OCI-LY7 (cell line): Measurements from ENCODE around the gene LHPP. TPM values are rescaled to one million over a fixed set of nuclear protein-coding genes. Genes with fewer than 3 reads are reported as not detected.

Experiments used
- BruUV-seq: library from RNA; stranded (reverse); fragments of 400-500 nt; replicated peaks from 2 replicates; lab custom pipeline; 2021; lab: Mats Ljungman, UMichigan
- CTCF ChIA-PET: fragments of 300-600 bp; sonication (Branson Sonifier 250); formaldehyde crosslinking; loops from one replicate; lab custom pipeline; 2022; ENCODE audit warnings: antibody characterized with exemption; ENCODE audit not compliant: unreplicated experiment; lab: Charles Lee
- POLR2A ChIA-PET: fragments of 300-600 bp; sonication (Branson Sonifier 250); formaldehyde crosslinking; loops from one replicate; lab custom pipeline; 2022; ENCODE audit warnings: antibody characterized with exemption; lab: Charles Lee
- DNase-seq: peaks from one replicate; pipeline ENCODE4 v3.0.0-alpha.2; 2015; ENCODE audit warnings: low spot score
- H2AFZ ChIP-seq: fragments of 200-600 bp; sonication (generic), shearing (Covaris generic); 2 replicates; pipeline ENCODE4 v1.6.1; 2014; ENCODE audit warnings: mild to moderate bottlenecking, antibody characterized with exemption, low read length, moderate library complexity
- H3K27ac ChIP-seq: fragments of 200-600 bp; sonication (generic); 2 replicates; pipeline ENCODE4 v1.5.1; 2014; ENCODE audit warnings: mixed run types, low read depth, mild to moderate bottlenecking, moderate library complexity, low read length, inconsistent platforms; ENCODE audit not compliant: poor library complexity, severe bottlenecking
- H3K36me3 ChIP-seq: fragments of 200-600 bp; sonication (generic); 2 replicates; pipeline ENCODE4 v1.6.1; 2014; ENCODE audit warnings: mild to moderate bottlenecking, antibody characterized with exemption, low read length, moderate library complexity, mixed read lengths; ENCODE audit not compliant: insufficient read depth
- H3K4me1 ChIP-seq: fragments of 200-600 bp; sonication (generic); 2 replicates; pipeline ENCODE4 v1.5.1; 2014; ENCODE audit warnings: mild to moderate bottlenecking, low read length; ENCODE audit not compliant: insufficient read depth, poor library complexity, severe bottlenecking
- H3K4me2 ChIP-seq: fragments of 200-600 bp; sonication (generic); 2 replicates; pipeline ENCODE4 v1.6.1; 2014; ENCODE audit warnings: mild to moderate bottlenecking, low read length
- H3K4me3 ChIP-seq: fragments of 200-600 bp; sonication (generic); 2 replicates; pipeline ENCODE4 v1.5.1; 2014; ENCODE audit warnings: mild to moderate bottlenecking, low read depth, low read length; ENCODE audit not compliant: poor library complexity, severe bottlenecking
- H3K79me2 ChIP-seq: fragments of 200-600 bp; sonication (generic); 2 replicates; pipeline ENCODE4 v1.6.1; 2016; ENCODE audit warnings: low read depth, mild to moderate bottlenecking, low read length, moderate library complexity, mixed read lengths; ENCODE audit not compliant: insufficient read depth
- H3K9me2 ChIP-seq: fragments of 200-600 bp; sonication (generic); 2 replicates; pipeline ENCODE4 v1.6.1; 2016; ENCODE audit warnings: mild to moderate bottlenecking, low read length, mixed read lengths; ENCODE audit not compliant: insufficient read depth
- H3K9me3 ChIP-seq: fragments of 200-600 bp; sonication (generic); 2 replicates; pipeline ENCODE4 v1.6.1; 2014; ENCODE audit warnings: mild to moderate bottlenecking, mixed run types, low read length, mixed read lengths
- H4K20me1 ChIP-seq: fragments of 200-600 bp; sonication (generic); 2 replicates; pipeline ENCODE4 v1.6.1; 2014; ENCODE audit warnings: mild to moderate bottlenecking, antibody characterized with exemption, low read length, moderate library complexity, mixed read lengths; ENCODE audit not compliant: insufficient read depth
- EZH2phosphoT487 ChIP-seq: fragments of 200-600 bp; sonication (generic); IDR thresholded peaks from 2 replicates; pipeline ENCODE4 v1.6.1; 2018; ENCODE audit warnings: low read depth, borderline replicate concordance, mild to moderate bottlenecking, mixed run types, antibody characterized with exemption, low read length, moderate library complexity, mixed read lengths
- intact Hi-C: fragments of 100-400 bp; cut with micrococcal nuclease; formaldehyde crosslinking; loops from one replicate; pipeline ENCODE4 v1.10.0; 2022; ENCODE audit not compliant: unreplicated experiment
- total RNA-seq, 2 experiments: library from RNA; depleted of rRNA in 1 of 2; stranded (reverse); fragments of >200 nt in 1 of 2; shearing (Covaris generic) in 1 of 2; gene quantifications; 2 replicates each; pipeline ENCODE4 v1.2.3, GENCODE V29; 2014 to 2022
- TF ChIP-seq, protein P1 (sequence below): fragments of 200-600 bp; sonication (generic); conservative IDR thresholded peaks from 2 replicates; pipeline ENCODE4 v1.5.1; 2014; ENCODE audit warnings: mild to moderate bottlenecking, antibody characterized with exemption, low read length, moderate library complexity, mixed read lengths

The LHPP gene
- total RNA-seq, 2 experiments from 2014 or later: 30.3 to 65.2 TPM

DNA sequence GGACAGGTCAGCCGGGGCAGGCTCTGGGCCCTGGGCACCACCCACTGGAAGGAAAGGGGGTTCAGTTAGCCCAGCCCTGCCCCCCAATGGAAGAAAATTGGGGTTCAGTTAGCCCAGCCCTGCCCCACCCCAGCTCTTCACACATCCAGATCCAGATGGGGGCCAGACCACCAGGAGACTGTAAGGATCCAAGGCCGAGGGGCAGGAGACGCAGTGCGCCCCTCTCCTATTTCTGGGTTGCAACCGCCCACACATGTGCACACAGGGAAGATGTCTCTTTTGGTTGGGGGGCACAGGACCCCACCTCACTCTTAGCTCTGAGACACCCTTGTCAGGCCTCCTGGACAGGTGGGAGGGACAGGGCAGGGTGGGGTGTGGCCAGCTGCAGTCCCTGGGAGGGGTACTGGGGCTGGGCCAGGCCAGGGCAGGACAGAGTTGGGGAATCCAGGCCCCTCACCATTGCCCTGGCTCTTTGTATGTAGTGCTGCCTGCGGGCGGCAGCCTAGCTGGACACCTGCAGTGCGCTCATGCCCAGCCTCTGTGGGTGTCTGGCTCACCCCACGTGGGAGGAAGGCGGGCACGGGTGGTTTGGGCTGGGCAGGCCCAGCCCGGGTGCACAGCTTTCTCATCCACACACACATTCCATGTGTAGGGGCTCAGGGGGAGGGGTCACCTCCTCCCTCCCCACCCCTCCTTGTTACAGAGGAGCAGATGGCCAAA, 141.2 kb downstream of the LHPP start:
- intact Hi-C loops: no loop called here

DNA sequence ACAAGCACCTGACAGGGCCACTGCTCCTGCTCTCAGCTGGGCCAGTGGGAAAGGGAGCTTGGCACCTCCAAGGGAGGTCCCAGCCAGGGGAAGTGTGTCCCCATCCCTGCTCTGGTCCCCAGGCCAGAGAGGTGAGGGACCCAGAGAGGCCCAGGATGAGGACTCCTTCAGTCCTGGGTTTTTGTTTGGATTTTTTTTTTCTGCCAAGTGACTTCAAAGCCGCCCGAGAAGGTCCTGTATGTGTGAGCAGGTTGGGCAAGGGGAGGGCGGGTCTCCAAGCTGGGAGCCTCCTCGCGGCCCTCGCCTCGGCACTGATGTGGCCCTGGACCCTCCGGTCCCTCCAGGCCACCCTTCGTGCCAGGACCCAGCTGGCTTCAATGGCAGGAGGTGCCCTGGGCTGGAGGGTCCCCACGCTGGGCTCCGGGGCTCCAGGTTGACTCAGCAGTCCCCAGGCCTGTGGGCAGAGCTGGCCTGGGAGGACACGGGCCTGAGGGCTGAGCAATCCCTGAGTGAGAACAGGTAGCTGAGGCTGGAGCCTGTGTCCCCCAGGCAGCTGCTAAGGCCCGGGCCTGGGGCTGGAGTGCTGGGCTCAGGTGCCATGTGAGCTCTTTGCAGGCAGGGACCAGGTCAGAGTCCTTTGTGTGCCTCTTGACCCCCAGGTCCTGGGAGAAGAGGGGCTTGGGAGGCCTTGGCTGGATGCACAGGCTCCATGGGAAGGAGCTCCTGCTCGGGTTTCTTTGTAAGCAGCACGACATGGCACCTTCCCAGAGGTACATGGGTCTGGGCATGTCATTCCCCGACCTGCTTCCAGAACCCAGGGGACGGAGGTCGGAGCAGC, 142.0 kb downstream of the LHPP start:
- no TSS peak for BruUV-seq
- Histone ChIP-seq H3K4me2 (peak overlapping the region; percentile 62), H3K36me3 (no peaks in the 10 kb centered on the region), H3K27ac (peak overlapping the region; percentile 59), H2AFZ (no peak overlapping the region), H3K9me2 (no peaks in the 10 kb centered on the region), H3K9me3 (no peaks in the 10 kb centered on the region), H3K4me1 (peaks cover 80% of the 10 kb centered on the region), H4K20me1 (no peaks in the 10 kb centered on the region), H3K4me3 (no peak overlapping the region), H3K79me2 (no peaks in the 10 kb centered on the region)
- TF ChIP-seq, protein P1, sequence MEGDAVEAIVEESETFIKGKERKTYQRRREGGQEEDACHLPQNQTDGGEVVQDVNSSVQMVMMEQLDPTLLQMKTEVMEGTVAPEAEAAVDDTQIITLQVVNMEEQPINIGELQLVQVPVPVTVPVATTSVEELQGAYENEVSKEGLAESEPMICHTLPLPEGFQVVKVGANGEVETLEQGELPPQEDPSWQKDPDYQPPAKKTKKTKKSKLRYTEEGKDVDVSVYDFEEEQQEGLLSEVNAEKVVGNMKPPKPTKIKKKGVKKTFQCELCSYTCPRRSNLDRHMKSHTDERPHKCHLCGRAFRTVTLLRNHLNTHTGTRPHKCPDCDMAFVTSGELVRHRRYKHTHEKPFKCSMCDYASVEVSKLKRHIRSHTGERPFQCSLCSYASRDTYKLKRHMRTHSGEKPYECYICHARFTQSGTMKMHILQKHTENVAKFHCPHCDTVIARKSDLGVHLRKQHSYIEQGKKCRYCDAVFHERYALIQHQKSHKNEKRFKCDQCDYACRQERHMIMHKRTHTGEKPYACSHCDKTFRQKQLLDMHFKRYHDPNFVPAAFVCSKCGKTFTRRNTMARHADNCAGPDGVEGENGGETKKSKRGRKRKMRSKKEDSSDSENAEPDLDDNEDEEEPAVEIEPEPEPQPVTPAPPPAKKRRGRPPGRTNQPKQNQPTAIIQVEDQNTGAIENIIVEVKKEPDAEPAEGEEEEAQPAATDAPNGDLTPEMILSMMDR: no peak
- no peak for TF ChIP-seq EZH2phosphoT487
- POLR2A ChIA-PET: interaction anchor here (0.6 to 5.5 kb wide), 10 partner anchors 9 to 142 kb away, joined by 3 to 34 read pairs (median 3); no protein-coding TSS in a partner anchor
- intact Hi-C loops: no loop called here
- CTCF ChIA-PET: interaction anchor here (1.2 to 1.5 kb wide), 4 partner anchors 68 to 139 kb away, joined by 4 to 5 read pairs (median 4); no protein-coding TSS in a partner anchor
- no peak for DNase-seq

More for the DNA sequence above, 141.2 kb downstream of the LHPP start:
- H4K20me1 ChIP-seq: no peaks in the 10 kb centered on the region
- H3K9me2 ChIP-seq: no peaks in the 10 kb centered on the region
- no peak for DNase-seq
- H3K79me2 ChIP-seq: no peaks in the 10 kb centered on the region
- BruUV-seq: no TSS peak
- H3K27ac ChIP-seq: peak overlapping the region; percentile 79
- peaks cover 88% of the 10 kb centered on the region for H3K4me1 ChIP-seq
- ChIA-PET POLR2A (interaction anchor here (1.0 to 5.5 kb wide), 4 partner anchors 56 to 143 kb away, joined by 3 to 34 read pairs (median 8); no protein-coding TSS in a partner anchor), CTCF (interaction anchor here (1.2 kb wide), 1 partner anchor 67 kb away, joined by 4 read pairs; no protein-coding TSS in a partner anchor)
- TF ChIP-seq, protein P1: no peak
- TF ChIP-seq EZH2phosphoT487: no peak
- no peaks in the 10 kb centered on the region for H3K36me3 ChIP-seq
- no peaks in the 10 kb centered on the region for H3K9me3 ChIP-seq
- H3K4me2 ChIP-seq: peak overlapping the region; percentile 62
- no peak overlapping the region for H3K4me3 ChIP-seq
- H2AFZ ChIP-seq: no peak overlapping the region
